Omental fat pad (tissue), 4 donors: Measurements from ENCODE around the gene ANK2. TPM values are rescaled to one million over a fixed set of nuclear protein-coding genes. Genes with fewer than 3 reads are reported as not detected.
A peak's percentile ranks its signal among the peaks of the same experiment; 100 is the strongest.

Source experiments
- ATAC-seq: fragments of 150-250 bp; one replicate; pipeline ENCODE4 v1.9.1; 2016; ENCODE audit warnings: mild to moderate bottlenecking, moderate library complexity; ENCODE audit not compliant: low FRiP score
- DNase-seq: peaks from one replicate; pipeline ENCODE4 v3.0.0-alpha.2; 2019; ENCODE audit warnings: low spot score
- total RNA-seq, 4 donors: library from RNA; depleted of rRNA; stranded (reverse); fragments of >200 nt; gene quantifications; one replicate each; pipeline ENCODE4 v1.1.0, GENCODE V29; 2016
- TF ChIP-seq, protein P1 (sequence below), 3 donors: fragments of 450-650 bp; IDR thresholded peaks; one replicate each; pipeline ENCODE4 v1.5.1; 2016 to 2017; ENCODE audit warnings: antibody characterized with exemption in 3 of 3, mild to moderate bottlenecking in 3 of 3, moderate library complexity in 2 of 3

ANK2 gene
- total RNA-seq, 4 donors from 2014 or later, result 51.4 to 200 (median 84.9) TPM

- TF ChIP-seq, protein P1, sequence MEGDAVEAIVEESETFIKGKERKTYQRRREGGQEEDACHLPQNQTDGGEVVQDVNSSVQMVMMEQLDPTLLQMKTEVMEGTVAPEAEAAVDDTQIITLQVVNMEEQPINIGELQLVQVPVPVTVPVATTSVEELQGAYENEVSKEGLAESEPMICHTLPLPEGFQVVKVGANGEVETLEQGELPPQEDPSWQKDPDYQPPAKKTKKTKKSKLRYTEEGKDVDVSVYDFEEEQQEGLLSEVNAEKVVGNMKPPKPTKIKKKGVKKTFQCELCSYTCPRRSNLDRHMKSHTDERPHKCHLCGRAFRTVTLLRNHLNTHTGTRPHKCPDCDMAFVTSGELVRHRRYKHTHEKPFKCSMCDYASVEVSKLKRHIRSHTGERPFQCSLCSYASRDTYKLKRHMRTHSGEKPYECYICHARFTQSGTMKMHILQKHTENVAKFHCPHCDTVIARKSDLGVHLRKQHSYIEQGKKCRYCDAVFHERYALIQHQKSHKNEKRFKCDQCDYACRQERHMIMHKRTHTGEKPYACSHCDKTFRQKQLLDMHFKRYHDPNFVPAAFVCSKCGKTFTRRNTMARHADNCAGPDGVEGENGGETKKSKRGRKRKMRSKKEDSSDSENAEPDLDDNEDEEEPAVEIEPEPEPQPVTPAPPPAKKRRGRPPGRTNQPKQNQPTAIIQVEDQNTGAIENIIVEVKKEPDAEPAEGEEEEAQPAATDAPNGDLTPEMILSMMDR (IDR thresholded peaks at IDR 0.05), result no peak
These were observed 335.9 kb downstream of the ANK2 start for GRCh38 chr4:113385281-113385899.

GRCh38 chr4:113389160-113389559 is 339.7 kb downstream of the ANK2 start:
- DNase-seq (no peak), ATAC-seq (no peak)
- TF ChIP-seq, protein P1 (IDR thresholded peaks at IDR 0.05), result no peak

More at GRCh38 chr4:113385281-113385899, 335.9 kb downstream of the ANK2 start:
- no peak for ATAC-seq
- no peak for DNase-seq

DNA sequence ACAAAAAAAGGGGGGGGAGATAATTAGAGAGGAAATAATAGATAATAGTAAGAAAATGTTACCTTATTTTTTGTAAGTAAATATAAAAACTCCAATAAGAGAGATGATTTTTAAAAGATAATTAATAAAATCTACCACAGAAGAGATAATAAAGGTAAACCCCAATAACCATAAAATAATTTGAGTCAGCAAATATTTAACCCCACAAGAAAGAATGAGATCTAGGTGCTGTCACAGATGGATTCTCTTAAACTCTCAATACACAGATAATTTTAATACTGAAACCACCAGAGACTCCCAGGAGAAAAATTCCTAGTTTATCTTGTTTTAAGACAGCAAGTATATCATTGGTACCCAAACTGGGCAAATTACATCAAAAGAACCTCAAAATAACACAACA is 341.4 kb downstream of the ANK2 start:
- DNase-seq (no peak), ATAC-seq (no peak)
- TF ChIP-seq, protein P1 (IDR thresholded peaks at IDR 0.05), result no peak

- DNase-seq (no peak), ATAC-seq (no peak)
- TF ChIP-seq, protein P1 (IDR thresholded peaks at IDR 0.05), result no peak
These were observed 344.8 kb downstream of the ANK2 start for GRCh38 chr4:113394108-113394729.

DNA sequence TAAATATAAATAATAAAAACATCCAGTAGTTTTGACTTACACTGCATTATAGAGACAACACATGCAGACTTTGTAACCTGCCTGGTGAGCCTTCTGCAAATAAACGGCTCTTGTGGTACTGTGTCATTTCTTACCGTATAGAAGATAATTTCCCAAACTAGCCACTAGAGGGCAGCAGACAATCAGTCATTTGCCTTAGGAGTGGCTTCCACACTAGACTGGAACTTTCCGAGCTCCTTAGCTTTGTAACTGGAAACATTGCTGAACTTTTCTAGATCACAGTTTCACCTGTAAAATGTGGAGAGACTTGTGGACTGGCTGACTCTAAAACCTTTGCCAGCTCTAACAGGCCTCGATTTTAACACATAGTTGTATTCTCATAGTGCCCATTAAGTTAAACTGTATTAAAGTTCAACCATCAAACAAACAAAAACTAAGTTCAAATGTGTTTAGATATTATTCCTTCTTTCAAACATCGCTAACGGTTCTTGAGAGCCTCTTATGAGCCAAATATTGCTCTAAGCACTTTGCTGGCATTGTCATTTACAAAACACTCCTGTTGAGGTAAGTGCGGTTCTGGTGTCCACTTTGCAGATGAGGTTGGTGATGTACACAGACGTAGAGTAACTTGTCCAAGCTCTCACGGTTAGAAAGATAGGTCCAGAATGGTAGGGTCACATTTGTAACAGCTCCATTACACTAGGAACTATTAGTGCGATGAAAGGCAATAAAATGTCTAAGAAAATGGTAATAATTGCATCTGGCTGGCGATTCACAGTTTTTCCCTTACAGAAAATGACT is 345.5 kb downstream of the ANK2 start:
- peak; percentile 87 for ATAC-seq

DNA sequence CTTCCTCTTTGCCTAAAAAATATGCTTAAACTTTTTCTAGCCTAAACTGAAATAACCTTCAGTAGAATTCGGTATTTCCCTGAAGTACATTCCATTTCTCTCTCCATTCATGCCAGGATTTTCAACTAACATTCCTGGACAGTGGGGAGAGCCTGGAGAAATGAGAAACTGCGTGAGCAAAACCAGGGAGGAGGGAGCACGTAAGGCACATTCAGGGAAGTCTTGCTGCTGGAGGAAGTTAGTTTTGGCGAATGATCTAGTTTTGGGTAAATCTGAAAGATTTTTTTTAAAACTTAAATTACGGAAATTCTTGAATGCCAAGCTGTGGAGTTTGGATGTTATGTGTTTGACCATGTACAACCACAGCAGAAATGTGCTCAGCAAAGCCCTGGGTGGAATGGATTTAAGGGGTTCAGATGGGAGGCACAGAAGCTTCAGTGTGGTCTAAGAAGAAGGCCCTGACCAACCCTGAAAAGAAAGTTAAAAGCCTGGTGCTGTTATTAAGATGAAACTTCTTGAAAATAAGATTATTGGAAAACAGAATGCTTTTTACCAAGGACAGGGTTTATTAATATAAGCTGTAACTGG is 347.8 kb downstream of the ANK2 start:
- ATAC-seq (peak; percentile 90), DNase-seq (no peak)
- TF ChIP-seq, protein P1 (IDR thresholded peaks at IDR 0.05), result no peak

More for the DNA sequence above, 345.5 kb downstream of the ANK2 start:
- no peak for DNase-seq
- TF ChIP-seq, protein P1 (IDR thresholded peaks at IDR 0.05), result peak in 2 of 3 donors; percentile 81 to 93
